K562 (cell line): Measurements from ENCODE around the gene GABRR2. TPM values are rescaled to one million over a fixed set of nuclear protein-coding genes. Genes with fewer than 3 reads are reported as not detected.

Source experiments
- ARID3A ChIP-seq: IDR thresholded peaks from 2 replicates; pipeline ENCODE4 v1.6.1; 2012; ENCODE audit warnings: low read depth, low read length, improper control_type of control experiment, borderline replicate concordance
- ATF2 ChIP-seq: sonication (generic); formaldehyde crosslinking; IDR thresholded peaks from 2 replicates; pipeline ENCODE4 v1.8.1; 2022; ENCODE audit warnings: missing genetic modification reagents
- CUX1 ChIP-seq: fragments of 200-800 bp; sonication (Bioruptor generic); IDR thresholded peaks from 2 replicates; pipeline ENCODE4 v1.6.1; 2016; ENCODE audit warnings: missing genetic modification characterization, missing compliant biosample characterization
- GTF2B ChIP-seq: IDR thresholded peaks from 2 replicates; pipeline ENCODE4 v1.6.1; 2011; ENCODE audit not compliant: insufficient read length; ENCODE audit errors: extremely low read depth
- KDM4B ChIP-seq, 2 experiments: fragments of 450-650 bp in 1 of 2; sonication (generic) in 1 of 2; IDR thresholded peaks; 2 replicates each; pipeline ENCODE4 v1.6.1; 2016 to 2017; ENCODE audit warnings: borderline replicate concordance in 2 of 2, antibody characterized with exemption in 1 of 2, low read depth in 1 of 2, mild to moderate bottlenecking in 1 of 2
- MLLT1 ChIP-seq, 2 experiments: fragments of 450-650 bp; IDR thresholded peaks; 2 replicates each; pipeline ENCODE4 v1.6.1; 2016
- NBN ChIP-seq: fragments of 450-650 bp; IDR thresholded peaks from 2 replicates; pipeline ENCODE4 v1.6.1; 2016; ENCODE audit warnings: low read depth, mild to moderate bottlenecking
- NFE2L1 ChIP-seq: fragments of 450-650 bp; IDR thresholded peaks from 2 replicates; pipeline ENCODE4 v1.6.1; 2016; ENCODE audit warnings: missing genetic modification characterization, low read depth, mild to moderate bottlenecking, missing compliant biosample characterization, moderate library complexity, borderline replicate concordance
- ZBTB17 ChIP-seq: fragments of 450-650 bp; formaldehyde crosslinking; IDR thresholded peaks from 2 replicates; pipeline ENCODE4 v1.4.0; 2020; ENCODE audit warnings: mild to moderate bottlenecking
- ZNF232 ChIP-seq: sonication (generic); formaldehyde crosslinking; IDR thresholded peaks from 2 replicates; pipeline ENCODE4 v1.8.0; 2022; ENCODE audit warnings: mild to moderate bottlenecking, missing genetic modification reagents
- ZNF3 ChIP-seq: fragments of 250-450 bp; sonication (Bioruptor Pico); IDR thresholded peaks from 2 replicates; pipeline ENCODE4 v1.5.0; 2021; ENCODE audit warnings: mild to moderate bottlenecking, moderate library complexity
- ZNF57 ChIP-seq: fragments of 450-650 bp; formaldehyde crosslinking; IDR thresholded peaks from 2 replicates; pipeline ENCODE4 v1.4.0; 2020; ENCODE audit warnings: mild to moderate bottlenecking, moderate library complexity
- polyA plus RNA-seq, 8 experiments: library from polyadenylated mRNA; depleted of rRNA in 4 of 8; stranded (reverse) in 5 of 8; unstranded in 3 of 8; fragments of >200 nt; fragmentation: Nextera tagmentation in 2 of 8; fragmentation: Illumina TruSeq in 1 of 8; extraction: Ambion mirVana in 2 of 8; extraction: Trizol in 1 of 8; gene quantifications; 2 replicates each; pipeline versions ENCODE4 v1.2.1 to v1.2.3, GENCODE V29; 2011 to 2014; ENCODE audit warnings: inconsistent platforms in 1 of 8, missing spikeins in 1 of 8
- total RNA-seq, 7 experiments: library from RNA; depleted of rRNA in 6 of 7; stranded (reverse); fragments of >200 nt in 6 of 7; fragmentation: Illumina TruSeq in 2 of 7; extraction: Trizol in 2 of 7; gene quantifications; 2 replicates each; pipeline versions ENCODE4 v1.2.1 to v1.2.3, GENCODE V29; 2011 to 2021; ENCODE audit warnings: low replicate concordance in 1 of 7
- TF ChIP-seq, protein P1 (sequence below): fragments of 450-650 bp; IDR thresholded peaks from 2 replicates; pipeline ENCODE4 v1.6.1; 2018; ENCODE audit not compliant: partially characterized antibody

GABRR2 gene
- total and polyA plus RNA-seq, 9 of the 15 experiments (the other 6 are each of a cell fraction or from before 2014, with no cell fraction given) = 0.09 to 0.13 (median 0.10) TPM; not detected in 6

GRCh38 chr6:89353118-89353556 is 38.0 kb upstream of the GABRR2 start (continued):
- TF ChIP-seq, protein P1, sequence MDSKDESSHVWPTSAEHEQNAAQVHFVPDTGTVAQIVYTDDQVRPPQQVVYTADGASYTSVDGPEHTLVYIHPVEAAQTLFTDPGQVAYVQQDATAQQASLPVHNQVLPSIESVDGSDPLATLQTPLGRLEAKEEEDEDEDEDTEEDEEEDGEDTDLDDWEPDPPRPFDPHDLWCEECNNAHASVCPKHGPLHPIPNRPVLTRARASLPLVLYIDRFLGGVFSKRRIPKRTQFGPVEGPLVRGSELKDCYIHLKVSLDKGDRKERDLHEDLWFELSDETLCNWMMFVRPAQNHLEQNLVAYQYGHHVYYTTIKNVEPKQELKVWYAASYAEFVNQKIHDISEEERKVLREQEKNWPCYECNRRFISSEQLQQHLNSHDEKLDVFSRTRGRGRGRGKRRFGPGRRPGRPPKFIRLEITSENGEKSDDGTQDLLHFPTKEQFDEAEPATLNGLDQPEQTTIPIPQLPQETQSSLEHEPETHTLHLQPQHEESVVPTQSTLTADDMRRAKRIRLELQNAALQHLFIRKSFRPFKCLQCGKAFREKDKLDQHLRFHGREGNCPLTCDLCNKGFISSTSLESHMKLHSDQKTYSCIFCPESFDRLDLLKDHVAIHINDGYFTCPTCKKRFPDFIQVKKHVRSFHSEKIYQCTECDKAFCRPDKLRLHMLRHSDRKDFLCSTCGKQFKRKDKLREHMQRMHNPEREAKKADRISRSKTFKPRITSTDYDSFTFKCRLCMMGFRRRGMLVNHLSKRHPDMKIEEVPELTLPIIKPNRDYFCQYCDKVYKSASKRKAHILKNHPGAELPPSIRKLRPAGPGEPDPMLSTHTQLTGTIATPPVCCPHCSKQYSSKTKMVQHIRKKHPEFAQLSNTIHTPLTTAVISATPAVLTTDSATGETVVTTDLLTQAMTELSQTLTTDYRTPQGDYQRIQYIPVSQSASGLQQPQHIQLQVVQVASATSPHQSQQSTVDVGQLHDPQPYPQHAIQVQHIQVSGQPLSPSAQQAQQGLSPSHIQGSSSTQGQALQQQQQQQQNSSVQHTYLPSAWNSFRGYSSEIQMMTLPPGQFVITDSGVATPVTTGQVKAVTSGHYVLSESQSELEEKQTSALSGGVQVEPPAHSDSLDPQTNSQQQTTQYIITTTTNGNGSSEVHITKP = no peak
- TF ChIP-seq ZNF57 (CRISPR knock-in tag) (no peak), MLLT1 (IDR thresholded peaks at IDR 0.05) (peak in 1 of 2 experiments; percentile 96; a peak in 2 of 4 replicates), ZNF232 (CRISPR knock-in tag) (no peak), ZNF3 (CRISPR knock-in tag) (no peak), NBN (no peak), ARID3A (no peak), KDM4B (IDR thresholded peaks at IDR 0.05; ENCODE audit: borderline replicate concordance in 2 of 2, low read depth in 1 of 2) (no peak), ZBTB17 (no peak), ATF2 (no peak), GTF2B (no peak), CUX1 (CRISPR knock-in tag) (no peak), NFE2L1 (tag) (no peak)
